ENCODE measurements around the gene GRIK4.
"Not testable (repeated sequence)": the region's sequence is repeated elsewhere in the genome, so short reads cannot be mapped to it uniquely, and the experiment has no call there.

Gene GRIK4

GRCh38 chr11:121029153-121029552 is 517.6 kb downstream of the GRIK4 start:
- no peak for DNase-seq

DNA sequence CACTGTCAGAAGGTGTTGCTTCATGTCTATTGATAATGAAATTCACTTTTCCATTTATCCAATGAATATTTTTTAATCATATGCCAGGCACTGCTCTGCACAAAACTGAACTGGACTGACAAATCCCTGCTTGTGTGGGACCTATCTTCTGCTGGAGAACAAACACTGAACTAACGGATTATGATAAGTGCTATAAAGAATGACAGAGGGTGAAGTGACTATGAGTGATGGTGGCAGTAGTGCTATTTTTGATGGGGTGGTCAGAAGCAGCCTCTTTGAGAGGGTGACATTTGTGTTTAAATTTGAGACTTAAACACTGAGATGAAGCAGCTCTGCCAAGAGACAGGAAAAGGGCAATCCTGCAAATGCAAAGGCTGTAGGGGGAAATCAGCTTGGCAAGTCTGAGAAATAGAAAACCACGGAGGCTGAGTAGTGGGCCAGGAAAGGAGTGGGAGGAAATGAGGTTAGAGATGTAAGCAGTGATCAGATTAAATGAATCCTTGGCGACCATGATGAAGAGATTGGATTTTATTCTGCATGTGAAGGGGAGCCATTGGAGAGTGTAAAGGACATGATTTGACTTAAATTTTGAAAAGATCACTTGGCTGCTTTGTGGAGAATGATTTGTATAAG is 518.4 kb downstream of the GRIK4 start:
- DNase-seq, result no peak

DNA sequence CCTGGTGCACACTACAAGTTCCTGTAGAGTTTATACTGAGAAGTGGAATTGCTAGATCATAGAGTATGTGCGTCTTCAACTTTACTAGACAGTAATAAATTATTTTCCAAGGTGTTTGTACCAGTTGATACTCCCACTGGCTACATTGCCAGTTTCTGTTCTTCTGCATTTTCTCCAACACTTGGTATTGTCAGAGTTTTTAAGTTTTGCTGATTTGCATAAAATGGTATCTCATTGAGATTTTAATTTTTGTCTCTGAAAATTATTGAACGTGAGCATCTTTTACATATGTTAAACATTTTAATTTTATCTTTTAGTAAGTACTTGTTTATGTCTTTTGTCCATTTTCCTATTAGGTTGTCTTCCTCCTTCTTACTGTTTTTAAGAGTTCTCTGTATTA is 519.6 kb downstream of the GRIK4 start:
- DNase-seq, result no peak

DNA sequence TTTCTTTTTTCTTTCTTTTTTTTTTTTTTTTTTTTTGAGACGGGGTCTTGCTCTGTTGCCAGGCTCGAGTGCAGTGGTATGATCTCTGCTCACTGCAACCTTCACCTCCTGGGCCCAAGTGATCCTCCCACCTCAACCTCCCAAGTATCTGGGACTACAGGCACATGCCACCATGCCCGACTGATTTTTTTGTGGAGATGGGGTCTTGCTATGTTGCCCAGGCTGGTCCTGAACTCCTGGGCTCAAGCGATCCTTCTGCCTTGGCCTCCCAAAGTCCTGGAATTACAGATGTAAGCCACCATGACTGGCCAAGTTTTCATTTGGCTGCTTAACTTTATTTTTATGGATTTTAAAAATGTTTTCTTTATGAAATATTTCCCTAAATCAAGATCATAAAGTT is 520.1 kb downstream of the GRIK4 start:
- DNase-seq, result not testable (repeated sequence)

DNA sequence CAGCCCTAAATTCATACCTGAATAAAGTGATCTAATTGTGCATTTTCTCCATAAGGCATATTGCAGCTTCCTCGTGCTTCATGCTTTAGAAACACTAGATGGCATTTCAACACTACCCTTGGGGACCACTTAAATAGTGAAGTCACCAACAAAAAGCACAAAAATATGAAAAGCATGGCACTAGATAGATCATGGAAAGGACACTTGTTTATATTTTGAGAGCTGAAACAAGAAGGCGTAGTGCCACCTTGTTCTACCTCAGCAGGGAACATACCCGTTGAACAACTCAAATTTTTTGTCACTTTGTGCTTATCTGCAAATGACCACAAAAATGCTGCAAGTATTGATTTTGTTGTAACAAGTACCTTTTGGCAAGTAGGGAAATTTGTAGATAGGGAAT is 521.0 kb downstream of the GRIK4 start:
- no peak for DNase-seq

GRCh38 chr11:121033635-121034034 is 522.1 kb downstream of the GRIK4 start:
- no peak for DNase-seq

GRCh38 chr11:121035169-121035755 is 523.7 kb downstream of the GRIK4 start:
- no peak for DNase-seq

GRCh38 chr11:121035780-121036179 is 524.2 kb downstream of the GRIK4 start:
- no peak for DNase-seq

DNA sequence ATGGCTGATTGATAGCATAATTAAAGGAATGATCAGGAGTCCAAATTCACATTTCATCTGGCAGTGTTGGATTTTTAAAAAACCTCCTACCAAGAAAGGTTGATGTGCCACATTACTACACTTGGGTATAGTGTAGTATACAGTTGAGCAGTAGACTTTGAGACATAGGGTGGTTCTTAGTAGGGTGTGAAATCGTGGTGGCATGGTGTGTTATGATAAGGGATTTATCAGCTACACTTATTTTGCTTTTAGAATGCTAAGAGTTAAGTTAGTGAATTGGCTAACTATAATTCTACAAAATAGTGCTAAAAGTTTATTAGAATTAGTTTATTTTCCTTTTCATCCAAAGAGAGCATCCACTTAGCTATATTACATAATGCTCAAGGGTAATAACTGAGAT is 525.5 kb downstream of the GRIK4 start:
- DNase-seq, result no peak

Data from activated effector memory CD4-positive, alpha-beta T cell treated with anti-CD3 and anti-CD28 coated beads, Interleukin-2, amount 50 U/mL, for 16 hours (primary cell).